H1 (cell line): ENCODE measurements around the gene ST8SIA5. TPM values are rescaled to one million over a fixed set of nuclear protein-coding genes. Genes with fewer than 3 reads are reported as not detected.

Experiments
- CTCF ChIA-PET: fragments of 300-600 bp; sonication (Branson Sonifier 250); formaldehyde crosslinking; loops from one replicate; lab custom pipeline; 2021; ENCODE audit not compliant: partially characterized antibody; lab: Charles Lee
- POLR2A ChIA-PET: fragments of 300-600 bp; sonication (Branson Sonifier 250); formaldehyde crosslinking; loops from one replicate; lab custom pipeline; 2021; ENCODE audit warnings: inconsistent platforms; ENCODE audit not compliant: partially characterized antibody; lab: Charles Lee
- DNase-seq, 2 experiments: peaks; one replicate each; pipeline versions ENCODE4 v3.0.0 to v3.0.0-alpha.2; 2010 to 2022; ENCODE audit warnings: low spot score in 2 of 2, low read depth in 1 of 2, mixed read lengths in 1 of 2
- FAIRE-seq: peaks from 2 replicates; lab custom pipeline; 2011; peaks lifted over from hg19 to GRCh38; lab: Jason Lieb, UNC
- H2AFZ ChIP-seq: 2 replicates; pipeline ENCODE4 v1.8.1; 2012; ENCODE audit warnings: low read length, inconsistent platforms
- H2AK5ac ChIP-seq: 2 replicates; pipeline ENCODE4 v1.6.1; 2013; ENCODE audit warnings: low read depth, low read length
- H2BK120ac ChIP-seq: replicated peaks from 2 replicates; pipeline ENCODE3; 2013; ENCODE audit warnings: low read depth, low read length, inconsistent platforms
- H2BK12ac ChIP-seq: 2 replicates; pipeline ENCODE4 v1.6.1; 2013; ENCODE audit warnings: low read depth, low read length
- H2BK15ac ChIP-seq: 2 replicates; pipeline ENCODE4 v1.6.1; 2013; ENCODE audit warnings: low read length
- H2BK20ac ChIP-seq: 2 replicates; pipeline ENCODE4 v1.6.1; 2013; ENCODE audit warnings: low read length
- H2BK5ac ChIP-seq: 2 replicates; pipeline ENCODE4 v1.6.1; 2013; ENCODE audit warnings: low read depth, low read length
- H3K14ac ChIP-seq: 2 replicates; pipeline ENCODE4 v1.6.1; 2013; ENCODE audit warnings: inconsistent platforms; ENCODE audit not compliant: insufficient read length
- H3K18ac ChIP-seq: 2 replicates; pipeline ENCODE4 v1.6.1; 2013; ENCODE audit warnings: low read length; ENCODE audit errors: extremely low read depth
- H3K23ac ChIP-seq: 2 replicates; pipeline ENCODE4 v1.6.1; 2013; ENCODE audit warnings: inconsistent platforms; ENCODE audit not compliant: insufficient read length
- H3K23me2 ChIP-seq: 2 replicates; pipeline ENCODE4 v1.6.1; 2013; ENCODE audit warnings: low read depth, low read length
- H3K27ac ChIP-seq: 2 replicates; pipeline ENCODE4 v1.6.1; 2011; ENCODE audit warnings: low read depth, low read length, inconsistent platforms
- H3K27me3 ChIP-seq, 4 experiments: replicated peaks in 1 of 4; 1 replicate in 1 of 4; 2 replicates in 3 of 4; pipeline versions ENCODE4 v1.6.1 to v1.8.1; 2011 to 2013; ENCODE audit warnings: low read length in 3 of 4, mild to moderate bottlenecking in 3 of 4, inconsistent platforms in 2 of 4, mixed read lengths in 2 of 4, moderate library complexity in 1 of 4; ENCODE audit not compliant: control insufficient read depth in 3 of 4, insufficient read depth in 3 of 4; ENCODE audit errors: extremely low read depth in 1 of 4
- H3K36me3 ChIP-seq, 4 experiments: 2 replicates each; pipeline versions ENCODE4 v1.6.1 to v1.8.1; 2011 to 2013; ENCODE audit warnings: mild to moderate bottlenecking in 4 of 4, low read length in 3 of 4, moderate library complexity in 2 of 4, control low read depth in 1 of 4, inconsistent platforms in 1 of 4; ENCODE audit not compliant: insufficient read depth in 4 of 4, control insufficient read depth in 2 of 4
- H3K4ac ChIP-seq: replicated peaks from 2 replicates; pipeline ENCODE3; 2013; ENCODE audit warnings: low read length, low read depth, mixed read lengths, inconsistent platforms; ENCODE audit not compliant: insufficient read length
- H3K4me1 ChIP-seq, 4 experiments: replicated peaks in 1 of 4; 1 replicate in 1 of 4; 2 replicates in 3 of 4; pipeline versions ENCODE4 v1.6.1 to v1.8.1; 2011 to 2013; ENCODE audit warnings: low read length in 3 of 4, inconsistent platforms in 2 of 4, mixed read lengths in 1 of 4; ENCODE audit not compliant: insufficient read depth in 4 of 4, control insufficient read depth in 3 of 4
- H3K4me2 ChIP-seq, 2 experiments: 2 replicates each; pipeline versions ENCODE4 v1.6.1 to v1.8.1; 2011 to 2013; ENCODE audit warnings: low read depth in 2 of 2, low read length in 2 of 2, control low read depth in 1 of 2, inconsistent platforms in 1 of 2, mild to moderate bottlenecking in 1 of 2; ENCODE audit not compliant: insufficient read depth in 1 of 2
- H3K4me3 ChIP-seq, 4 experiments: fragments of 200-600, 300-600 bp in 1 of 4; sonication (generic), shearing (Covaris generic), sonication (Bioruptor Twin) in 1 of 4; 2 replicates each; pipeline versions ENCODE4 v1.5.1 to v1.8.1; 2011 to 2016; ENCODE audit warnings: low read length in 4 of 4, low read depth in 3 of 4, control low read depth in 2 of 4, inconsistent platforms in 2 of 4, mild to moderate bottlenecking in 2 of 4, mixed read lengths in 1 of 4, moderate library complexity in 1 of 4; ENCODE audit not compliant: insufficient read depth in 2 of 4; ENCODE audit errors: extremely low read depth in 1 of 4
- H3K56ac ChIP-seq: replicated peaks from 2 replicates; pipeline ENCODE3; 2013; ENCODE audit warnings: low read depth, mild to moderate bottlenecking, mixed read lengths, low read length, inconsistent platforms; ENCODE audit not compliant: insufficient read length
- H3K79me1 ChIP-seq: 2 replicates; pipeline ENCODE4 v1.6.1; 2013; ENCODE audit warnings: low read depth, low read length, control low read depth
- H3K79me2 ChIP-seq, 2 experiments: 2 replicates each; pipeline versions ENCODE4 v1.6.1 to v1.8.1; 2012 to 2013; ENCODE audit warnings: low read length in 2 of 2, mild to moderate bottlenecking in 2 of 2, inconsistent platforms in 1 of 2; ENCODE audit not compliant: insufficient read depth in 2 of 2, control insufficient read depth in 1 of 2
- H3K9ac ChIP-seq, 4 experiments: replicated peaks in 1 of 4; 1 replicate in 1 of 4; 2 replicates in 3 of 4; pipeline versions ENCODE4 v1.6.1 to v1.8.1; 2011 to 2013; ENCODE audit warnings: low read depth in 3 of 4, low read length in 3 of 4, control low read depth in 2 of 4, mild to moderate bottlenecking in 2 of 4, moderate library complexity in 2 of 4, inconsistent platforms in 1 of 4; ENCODE audit errors: extremely low read depth in 1 of 4
- H3K9me3 ChIP-seq, 2 experiments: 2 replicates each; pipeline versions ENCODE4 v1.6.1 to v1.8.1; 2012 to 2013; ENCODE audit warnings: mild to moderate bottlenecking in 2 of 2, moderate library complexity in 2 of 2, control low read depth in 1 of 2, inconsistent platforms in 1 of 2, low read depth in 1 of 2, low read length in 1 of 2, mixed read lengths in 1 of 2; ENCODE audit not compliant: insufficient read depth in 2 of 2
- H4K20me1 ChIP-seq, 2 experiments: replicated peaks in 1 of 2; 2 replicates each; pipeline versions ENCODE3 to v1.8.1; 2011 to 2013; ENCODE audit warnings: inconsistent platforms in 2 of 2, low read length in 2 of 2, mild to moderate bottlenecking in 1 of 2; ENCODE audit not compliant: insufficient read depth in 2 of 2, control insufficient read depth in 1 of 2
- H4K5ac ChIP-seq: 2 replicates; pipeline ENCODE4 v1.6.1; 2013; ENCODE audit warnings: low read length, low read depth, mixed read lengths, inconsistent platforms; ENCODE audit not compliant: insufficient read length
- H4K8ac ChIP-seq: 2 replicates; pipeline ENCODE4 v1.8.0; 2013; ENCODE audit warnings: mild to moderate bottlenecking, moderate library complexity, low read length, inconsistent platforms; ENCODE audit not compliant: insufficient read depth; ENCODE audit errors: extremely low read depth
- H4K91ac ChIP-seq: replicated peaks from 2 replicates; pipeline ENCODE3; 2013; ENCODE audit warnings: low read length, mixed read lengths, inconsistent platforms; ENCODE audit not compliant: insufficient read length
- ATF2 ChIP-seq: IDR thresholded peaks from 2 replicates; pipeline ENCODE4 v1.6.1; 2012; ENCODE audit warnings: low read length, inconsistent platforms
- FOSL1 ChIP-seq: IDR thresholded peaks from 2 replicates; pipeline ENCODE4 v1.6.1; 2011; ENCODE audit warnings: mild to moderate bottlenecking, low read depth, low read length, moderate library complexity; ENCODE audit not compliant: insufficient read depth
- POLR2AphosphoS5 ChIP-seq: IDR thresholded peaks from 2 replicates; pipeline ENCODE4 v1.6.1; 2011; ENCODE audit warnings: low read depth, low read length
- WGBS, 2 experiments: shearing (Covaris generic) in 1 of 2; methylation state at CpG; one replicate each; pipeline versions ENCODE4 v1.1.6 to v1.1.7; 2013 to 2015; ENCODE audit warnings: low lambda C conversion rate in 2 of 2, mixed read lengths in 2 of 2, inconsistent platforms in 1 of 2, low coverage in 1 of 2, missing lambda C conversion rate in 1 of 2; ENCODE audit not compliant: insufficient replicate concordance in 2 of 2, insufficient coverage in 1 of 2, insufficient read length in 1 of 2; ENCODE audit errors: extremely low coverage in 1 of 2, missing lambda C conversion rate in 1 of 2; 5-methylcytosine and 5-hydroxymethylcytosine counted together
- polyA plus RNA-seq, 7 experiments: library from polyadenylated mRNA; depleted of rRNA in 3 of 7; stranded (reverse) in 5 of 7; unstranded in 2 of 7; fragments of >200 nt in 5 of 7; fragments of 200-250 nt in 2 of 7; gene quantifications; 1 replicate in 5 of 7; 2 replicates in 1 of 7; 4 replicates in 1 of 7; pipeline versions ENCODE4 v1.2.1 to v1.2.3, GENCODE V29; 2011 to 2013; ENCODE audit warnings: missing spikeins in 2 of 7, mixed read lengths in 2 of 7
- total RNA-seq: library from RNA; stranded (reverse); fragmentation: NEBNext Ultra II Directional; extraction: Animal tissue kit (Norgen Biotek cat#: 25700); gene quantifications from 2 replicates; pipeline ENCODE4 v1.2.1, GENCODE V29; 2021

The ST8SIA5 gene
- total and polyA plus RNA-seq, 2 of the 8 experiments (the other 6 are each of a cell fraction or from before 2014, with no cell fraction given), result 2.4 to 6.3 TPM

- Histone ChIP-seq H3K4me2 (no peak overlapping the region), H3K79me1 (no peaks in the 10 kb centered on the region), H3K23ac (no peak overlapping the region), H3K23me2 (no peaks in the 10 kb centered on the region), H2AK5ac (no peak overlapping the region), H3K4me3 (no peak overlapping the region), H4K8ac (no peak overlapping the region), H3K79me2 (no peaks in the 10 kb centered on the region), H2AFZ (no peak overlapping the region), H2BK120ac (no peak overlapping the region), H3K36me3 (no peaks in the 10 kb centered on the region), H3K9ac (no peak overlapping the region), H3K9me3 (no peaks in the 10 kb centered on the region), H2BK15ac (no peak overlapping the region), H2BK5ac (no peak overlapping the region), H3K4me1 (peaks cover 0 to 4% (median 2%) of the 10 kb centered on the region in 4 experiments; a peak in 4 of 7 replicates), H3K14ac (no peak overlapping the region), H3K27ac (no peak overlapping the region), H3K18ac (no peak overlapping the region), H2BK12ac (no peak overlapping the region), H4K20me1 (peaks cover 0 to 3% of the 10 kb centered on the region in 2 experiments), H4K91ac (no peak overlapping the region), H3K56ac (no peak overlapping the region), H3K4ac (no peak overlapping the region), H4K5ac (no peak overlapping the region), H2BK20ac (no peak overlapping the region), H3K27me3 (no peaks in the 10 kb centered on the region)
- WGBS, 2 experiments, result 85% methylated on average over 10 of the region's 10 CpGs; no CpG with 5 or more reads in 1 of the 2 experiments
- DNase-seq (no peak), FAIRE-seq (no peak)
- CTCF ChIA-PET, result interaction anchor here (0.9 to 5.7 kb wide), 7 partner anchors 10 to 36 kb away, joined by 3 to 38 read pairs (median 4); no protein-coding TSS in a partner anchor
- POLR2A ChIA-PET, result no interaction called here
- no peak for TF ChIP-seq POLR2AphosphoS5
- TF ChIP-seq ATF2, result no peak
- TF ChIP-seq FOSL1, result no peak
Observed at GRCh38 chr18:46678785-46679399, 78.0 kb downstream of the ST8SIA5 start.
